ENCODE results near the gene UTP11.

Gene UTP11

DNA sequence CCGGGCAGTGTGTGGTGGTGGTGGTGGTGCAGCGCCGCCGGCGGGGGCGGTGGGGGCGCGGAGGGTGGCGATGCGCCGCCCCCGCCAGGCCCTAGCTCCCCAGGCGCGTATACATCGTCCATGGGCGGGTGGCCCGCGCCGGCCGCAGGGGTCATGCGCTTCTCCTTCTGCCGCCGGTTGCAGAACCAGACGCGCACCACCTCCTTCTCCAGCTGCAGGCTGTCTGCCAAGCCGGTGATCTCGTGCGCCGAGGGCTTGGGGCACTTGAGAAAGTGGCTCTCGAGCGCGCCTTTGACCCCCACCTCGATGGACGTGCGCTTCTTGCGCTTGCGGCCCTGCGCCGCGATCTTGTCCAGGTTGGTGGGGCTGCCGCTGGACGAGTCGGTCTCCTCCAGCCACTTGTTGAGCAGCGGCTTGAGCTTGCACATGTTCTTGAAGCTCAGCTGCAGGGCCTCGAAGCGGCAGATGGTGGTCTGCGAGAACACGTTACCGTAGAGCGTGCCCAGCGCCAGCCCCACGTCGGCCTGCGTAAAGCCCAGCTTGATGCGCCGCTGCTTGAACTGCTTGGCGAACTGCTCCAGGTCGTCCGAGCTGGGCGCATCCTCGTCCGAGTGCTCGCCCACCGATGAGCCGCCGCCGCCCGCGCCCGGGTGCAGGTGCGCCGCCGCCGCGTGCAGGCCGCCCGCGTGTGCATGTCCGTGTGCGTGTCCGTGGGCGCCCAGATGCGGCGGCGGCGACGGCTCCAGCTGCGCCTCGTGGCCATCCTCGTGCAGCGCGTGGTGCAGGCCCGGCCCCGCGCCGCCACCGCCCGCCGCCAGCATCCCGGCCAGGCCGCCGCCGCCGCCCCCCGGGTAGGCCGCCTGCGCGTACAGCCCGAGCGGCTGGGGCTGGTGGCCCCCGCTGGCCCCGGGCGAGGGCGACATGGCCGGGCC, 33.1 kb downstream of the UTP11 start:
- TF ChIP-seq GATA3 (IDR thresholded peaks at IDR 0.05; ENCODE audit: low read depth, low read length) (no peak), GATA2 (IDR thresholded peaks at IDR 0.05; ENCODE audit: low read depth, low read length) (no peak)

DNA sequence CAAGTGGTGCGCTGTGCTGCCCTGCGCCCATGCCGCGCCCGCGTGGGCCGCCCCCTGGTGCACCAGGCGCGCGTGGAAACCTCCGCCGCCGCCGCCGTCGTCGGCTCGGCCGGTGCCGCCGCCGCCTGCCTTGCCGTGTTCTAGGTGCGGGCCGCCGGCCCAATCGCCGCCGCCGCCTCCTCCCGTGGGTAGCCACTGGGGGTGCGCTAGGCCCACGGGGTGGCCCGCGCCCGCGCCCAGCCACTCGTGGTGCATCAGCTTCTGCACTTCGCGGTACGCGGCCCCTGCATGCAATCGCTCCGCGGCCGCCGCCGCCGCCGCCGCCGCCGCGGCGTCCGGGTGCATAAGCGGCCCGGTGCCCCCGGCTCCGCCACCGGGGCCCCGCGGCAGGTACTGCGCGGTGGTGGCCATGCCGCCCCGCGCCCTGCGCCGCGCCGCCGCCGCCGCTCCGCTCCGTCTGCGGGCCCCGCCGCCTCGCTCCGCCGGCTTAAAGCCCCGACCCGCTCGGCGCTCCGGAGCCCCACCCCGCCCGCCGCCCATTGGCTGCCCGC, 33.9 kb downstream of the UTP11 start, which contains the start of gene POU3F1:
POU3F1 (minus strand) TSS at position 461 of the 551 bp plus-strand sequence; CDS start at position 411, 50 bp downstream.
- TF ChIP-seq GATA2 (IDR thresholded peaks at IDR 0.05; ENCODE audit: low read depth, low read length) (no peak), GATA3 (IDR thresholded peaks at IDR 0.05; ENCODE audit: low read depth, low read length) (no peak)

- no peak for TF ChIP-seq GATA3 (IDR thresholded peaks at IDR 0.05; ENCODE audit: low read depth, low read length)
- TF ChIP-seq GATA2 (IDR thresholded peaks at IDR 0.05; ENCODE audit: low read depth, low read length), result no peak
These were observed 34.5 kb downstream of the UTP11 start for GRCh38 chr1:38046884-38047602.

DNA sequence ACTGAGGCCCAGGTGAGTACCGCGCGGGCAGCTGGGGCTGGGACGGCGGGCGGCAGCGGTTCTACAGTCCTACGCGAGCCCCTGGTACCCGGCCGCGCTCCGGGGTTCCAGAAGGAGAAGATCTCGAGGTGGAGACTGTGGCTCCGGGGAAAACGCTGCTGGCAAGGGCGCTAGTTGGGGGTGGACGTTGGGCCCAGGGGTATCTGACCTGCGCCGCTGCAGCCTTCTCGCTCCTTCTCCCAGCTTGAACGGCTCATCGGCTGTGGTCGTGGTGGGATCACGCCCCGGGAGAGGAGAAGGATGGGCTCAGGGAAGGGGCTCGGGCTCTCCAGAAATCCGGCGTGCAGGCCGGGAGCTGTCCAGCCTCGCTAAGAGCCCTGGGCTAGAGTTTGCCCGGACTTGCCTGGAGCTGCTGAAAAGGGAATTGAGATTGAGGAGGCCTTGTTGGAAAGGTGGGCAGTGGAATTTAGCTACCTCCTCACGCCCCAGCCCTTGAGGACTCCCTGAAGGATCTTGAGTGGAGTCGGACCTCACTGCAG, 35.1 kb downstream of the UTP11 start:
- no peak for TF ChIP-seq GATA3 (IDR thresholded peaks at IDR 0.05; ENCODE audit: low read depth, low read length)
- TF ChIP-seq GATA2 (IDR thresholded peaks at IDR 0.05; ENCODE audit: low read depth, low read length), result no peak

GRCh38 chr1:38050397-38051078, 38.0 kb downstream of the UTP11 start:
- TF ChIP-seq GATA2 (IDR thresholded peaks at IDR 0.05; ENCODE audit: low read depth, low read length) (no peak), GATA3 (IDR thresholded peaks at IDR 0.05; ENCODE audit: low read depth, low read length) (no peak)

- no peak for TF ChIP-seq GATA2 (IDR thresholded peaks at IDR 0.05; ENCODE audit: low read depth, low read length)
- TF ChIP-seq GATA3 (IDR thresholded peaks at IDR 0.05; ENCODE audit: low read depth, low read length), result no peak
These were observed 38.6 kb downstream of the UTP11 start for GRCh38 chr1:38051079-38051543.

DNA sequence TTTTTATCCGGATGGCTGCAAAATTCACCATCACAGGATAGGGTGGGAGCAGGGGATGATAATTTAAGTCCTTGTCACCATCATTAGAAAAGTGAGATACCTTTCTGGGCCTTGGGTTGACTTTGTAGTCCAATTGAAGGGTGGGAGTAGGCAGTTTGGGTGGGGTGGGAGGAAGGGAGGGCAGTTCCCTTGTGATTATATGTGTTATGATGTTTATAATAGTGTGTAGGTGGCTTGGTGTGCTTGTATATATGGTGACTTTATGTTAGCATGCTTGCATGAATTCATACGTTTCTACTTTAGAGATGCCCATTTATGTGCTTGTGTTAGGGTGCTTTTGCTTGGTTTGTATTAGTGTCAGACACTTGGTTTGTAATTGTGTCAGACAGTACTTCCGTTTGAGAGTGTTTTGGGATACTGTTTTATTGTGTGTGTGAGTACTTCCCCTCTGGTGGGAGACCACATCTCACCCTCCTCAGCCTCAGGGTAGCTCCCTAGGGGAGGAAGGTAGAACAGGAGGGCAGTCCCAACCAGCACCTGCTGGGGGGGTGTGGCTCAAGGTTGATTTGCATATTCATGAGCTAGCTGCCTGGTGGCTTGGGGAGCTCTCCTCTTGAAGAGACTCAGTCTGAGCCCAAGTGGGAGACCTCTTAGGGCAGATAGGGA, 40.3 kb downstream of the UTP11 start:
- TF ChIP-seq GATA2 (IDR thresholded peaks at IDR 0.05; ENCODE audit: low read depth, low read length) (no peak), GATA3 (IDR thresholded peaks at IDR 0.05; ENCODE audit: low read depth, low read length) (no peak)

DNA sequence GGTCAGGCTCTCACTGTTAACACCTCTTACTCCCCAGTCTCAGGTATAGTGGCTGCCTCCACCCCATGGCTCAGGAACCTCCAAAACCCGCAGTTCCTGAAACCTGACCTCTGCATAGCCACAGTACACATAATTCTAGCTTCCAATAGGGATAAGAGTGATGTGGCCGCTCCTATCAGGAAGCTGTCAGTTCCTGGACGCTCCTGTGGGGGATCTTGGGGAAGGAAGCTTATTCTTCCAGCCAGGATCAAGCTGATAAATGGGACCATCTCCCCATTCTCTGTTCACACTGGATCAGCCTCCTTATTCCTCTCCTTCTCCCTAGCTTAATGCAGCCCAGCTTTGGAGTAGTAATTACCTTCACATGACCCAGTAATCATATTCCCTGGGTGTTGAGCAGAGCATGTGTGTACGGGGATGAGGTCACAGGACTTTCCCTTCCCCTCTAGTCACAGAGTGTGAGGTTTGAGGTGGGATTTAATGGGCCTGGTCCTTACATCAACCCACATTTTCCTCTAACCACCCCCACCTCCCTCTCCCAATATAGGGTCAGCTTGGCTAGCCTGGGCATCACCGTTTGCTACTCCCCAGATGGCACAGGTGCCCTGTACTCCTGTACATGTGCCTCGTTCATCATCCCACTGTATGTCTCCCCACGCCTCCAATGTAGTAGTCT, 41.0 kb downstream of the UTP11 start:
- TF ChIP-seq GATA3 (IDR thresholded peaks at IDR 0.05; ENCODE audit: low read depth, low read length), result no peak
- no peak for TF ChIP-seq GATA2 (IDR thresholded peaks at IDR 0.05; ENCODE audit: low read depth, low read length)

DNA sequence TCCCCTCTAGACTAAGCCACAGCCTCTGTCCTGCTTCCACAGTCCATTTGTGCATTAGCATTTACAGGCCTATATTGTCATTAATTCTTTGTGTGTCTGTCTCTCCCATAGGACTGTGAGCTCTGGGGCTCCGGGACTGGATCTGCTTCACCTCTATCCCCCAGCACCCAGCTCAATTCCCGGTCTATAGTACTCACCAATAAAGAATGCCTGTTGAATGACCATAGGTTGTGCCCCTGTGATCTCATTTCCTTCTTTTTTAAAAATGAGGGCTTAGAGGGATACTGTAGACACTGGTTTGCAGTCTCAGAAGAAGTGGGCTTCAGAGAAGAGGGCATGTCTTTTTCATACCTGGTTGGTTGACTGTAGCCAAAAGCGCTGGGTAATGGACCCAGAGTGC, 42.9 kb downstream of the UTP11 start:
- TF ChIP-seq GATA2 (IDR thresholded peaks at IDR 0.05; ENCODE audit: low read depth, low read length), result no peak
- TF ChIP-seq GATA3 (IDR thresholded peaks at IDR 0.05; ENCODE audit: low read depth, low read length), result no peak

- TF ChIP-seq GATA2 (IDR thresholded peaks at IDR 0.05; ENCODE audit: low read depth, low read length) (no peak), GATA3 (IDR thresholded peaks at IDR 0.05; ENCODE audit: low read depth, low read length) (no peak)
These were observed 43.4 kb downstream of the UTP11 start for GRCh38 chr1:38055965-38056364.

DNA sequence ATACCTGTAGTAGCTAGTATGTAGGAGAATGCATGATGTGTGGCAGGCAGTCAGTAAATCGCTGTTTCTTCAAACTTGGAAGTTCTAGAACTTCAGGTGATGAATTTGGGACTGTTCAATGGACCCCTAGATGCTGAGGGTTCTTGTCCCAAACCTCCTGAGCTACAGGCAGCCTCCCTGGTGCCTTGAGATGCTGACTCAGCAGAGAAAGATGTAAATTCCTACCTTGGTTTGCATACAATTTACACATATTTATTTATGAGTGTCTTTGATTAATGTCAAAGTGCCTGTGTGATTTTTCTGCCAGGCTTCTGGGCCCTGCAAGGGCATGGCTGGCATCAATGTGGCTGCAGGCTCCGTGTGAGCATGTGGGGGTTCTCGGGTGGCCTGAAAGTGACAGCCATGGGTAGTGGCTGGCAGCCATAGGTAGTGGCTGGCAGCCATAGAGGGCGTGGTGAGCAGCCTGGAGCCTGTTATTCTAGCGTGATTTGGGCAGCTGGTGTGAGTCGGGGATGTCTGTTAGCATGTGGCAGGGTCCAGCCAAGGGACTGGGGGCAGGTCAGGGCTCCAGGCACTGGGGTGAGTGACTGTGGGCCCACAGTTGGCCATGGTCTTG, 47.2 kb downstream of the UTP11 start:
- TF ChIP-seq GATA3 (IDR thresholded peaks at IDR 0.05; ENCODE audit: low read depth, low read length), result no peak
- TF ChIP-seq GATA2 (IDR thresholded peaks at IDR 0.05; ENCODE audit: low read depth, low read length), result no peak

DNA sequence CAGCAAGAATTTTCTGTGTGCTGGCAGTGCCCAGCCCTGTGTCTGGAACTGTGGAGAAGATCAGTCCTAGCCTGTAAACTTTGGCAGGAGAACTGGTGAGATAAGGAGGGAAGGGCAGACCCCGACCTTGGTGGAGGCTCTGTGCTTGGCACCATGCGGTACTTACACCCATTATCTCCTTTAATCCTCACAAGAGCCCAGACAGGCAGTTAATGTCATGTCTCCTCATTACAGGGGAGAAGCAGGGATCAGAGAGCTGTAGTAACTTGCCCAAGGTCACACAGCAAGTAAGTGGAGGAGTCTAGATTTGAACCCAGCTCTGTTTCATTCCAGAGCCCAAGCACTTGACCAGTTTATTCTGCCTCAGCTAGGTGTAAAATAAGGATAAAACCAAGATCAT, 48.0 kb downstream of the UTP11 start:
- TF ChIP-seq GATA3 (IDR thresholded peaks at IDR 0.05; ENCODE audit: low read depth, low read length), result no peak
- no peak for TF ChIP-seq GATA2 (IDR thresholded peaks at IDR 0.05; ENCODE audit: low read depth, low read length)

Measured in SH-SY5Y (cell line).